Lung (tissue), 12 donors: ENCODE data around the gene AQP6. TPM values are rescaled to one million over a fixed set of nuclear protein-coding genes. Genes with fewer than 3 reads are reported as not detected.

ENCODE experiments used
- ATAC-seq: fragments of 200-7000 bp; cut with Tn5 transposase; one replicate; pipeline ENCODE4 v1.9.1; 2020; ENCODE audit warnings: moderate number of reproducible peaks; ENCODE audit not compliant: insufficient read depth, low FRiP score
- DNase-seq, 3 donors: peaks; one replicate each; pipeline ENCODE4 v3.0.0-alpha.2; 2013 to 2017
- H3K27ac ChIP-seq, 2 donors: one replicate each; pipeline ENCODE4 v1.5.1; 2013; ENCODE audit warnings: mild to moderate bottlenecking in 2 of 2, moderate library complexity in 2 of 2, control low read depth in 1 of 2, inconsistent platforms in 1 of 2, low read depth in 1 of 2, low read length in 1 of 2
- H3K27me3 ChIP-seq, 3 donors: one replicate each; pipeline ENCODE4 v1.5.1; 2013; ENCODE audit warnings: low read length in 2 of 3; ENCODE audit not compliant: control insufficient read depth in 3 of 3, insufficient read depth in 3 of 3
- H3K36me3 ChIP-seq, 4 donors: one replicate each; pipeline ENCODE4 v1.5.1; 2013; ENCODE audit warnings: low read length in 4 of 4, mild to moderate bottlenecking in 1 of 4, moderate library complexity in 1 of 4; ENCODE audit not compliant: control insufficient read depth in 4 of 4, insufficient read depth in 4 of 4
- H3K4me1 ChIP-seq, 5 donors: one replicate each; pipeline ENCODE4 v1.5.1; 2013; ENCODE audit warnings: low read length in 5 of 5, mild to moderate bottlenecking in 2 of 5, moderate library complexity in 1 of 5; ENCODE audit not compliant: control insufficient read depth in 5 of 5, insufficient read depth in 5 of 5
- H3K4me3 ChIP-seq: one replicate; pipeline ENCODE4 v1.5.1; 2013; ENCODE audit warnings: mild to moderate bottlenecking, control low read depth, moderate library complexity
- H3K9ac ChIP-seq, 2 donors: one replicate each; pipeline ENCODE4 v1.5.1; 2013; ENCODE audit warnings: low read length in 2 of 2, control low read depth in 1 of 2; ENCODE audit not compliant: insufficient read depth in 1 of 2
- H3K9me3 ChIP-seq, 4 donors: one replicate each; pipeline ENCODE4 v1.5.1; 2013; ENCODE audit warnings: low read length in 3 of 4, mild to moderate bottlenecking in 1 of 4, moderate library complexity in 1 of 4; ENCODE audit not compliant: control insufficient read depth in 4 of 4, insufficient read depth in 3 of 4
- CTCF ChIP-seq: IDR thresholded peaks from 2 replicates; pipeline ENCODE4 v1.5.1; 2012; ENCODE audit warnings: mild to moderate bottlenecking; ENCODE audit errors: control extremely low read depth, extremely low read depth
- WGBS, 2 donors: extraction: QIAGEN DNeasy Blood & Tissue Kit; methylation state at CpG; one replicate each; pipeline ENCODE4 v1.1.7; 2013; 5-methylcytosine and 5-hydroxymethylcytosine counted together
- polyA plus RNA-seq, 2 donors: library from polyadenylated mRNA; stranded (reverse); fragments of 200-250 nt; gene quantifications; one replicate each; pipeline ENCODE4 v1.2.1, GENCODE V29; 2013
- total RNA-seq, 2 donors: library from RNA; depleted of rRNA in 1 of 2; stranded (reverse); fragments of >200 nt in 1 of 2; gene quantifications; one replicate each; pipeline ENCODE4 v1.2.1, GENCODE V29; 2014 to 2021
- donor health status: control.
- donor health status: control.
- donor health status: Bipolar disorder and iron deficiency.
- donor health status: healthy.
- donor health status: DM: yes; HTN: yes; CAD: no.

AQP6 gene
- total and polyA plus RNA-seq, 4 donors, result 0.03 to 0.40 (median 0.19) TPM

GRCh38 chr12:49965836-49966235, 6.9 kb upstream of the AQP6 start:
- Histone ChIP-seq H3K9me3 (no peaks in the 10 kb centered on the region), H3K36me3 (no peaks in the 10 kb centered on the region), H3K27ac (no peak overlapping the region), H3K4me3 (no peak overlapping the region), H3K4me1 (peaks cover 0 to 18% (median 3%) of the 10 kb centered on the region in 5 donors), H3K9ac (no peak overlapping the region), H3K27me3 (peaks cover 0 to 25% (median 7%) of the 10 kb centered on the region in 3 donors)
- WGBS, 2 donors, result 60% methylated on average over 6 of the region's 6 CpGs
- no peak for TF ChIP-seq CTCF
- ATAC-seq (no peak), DNase-seq (peak; percentile 19 to 53 (median 46))

GRCh38 chr12:49966511-49967041, 6.2 kb upstream of the AQP6 start:
- ATAC-seq, result no peak
- WGBS, 2 donors, result 28 to 30% methylated on average over 16 of the region's 16 CpGs
- peaks cover 0 to 27% (median 3%) of the 10 kb centered on the region in 3 donors for H3K27me3 ChIP-seq

GRCh38 chr12:49967042-49967776, 5.5 kb upstream of the AQP6 start:
- Histone ChIP-seq H3K27me3 (peaks cover 0 to 26% (median 3%) of the 10 kb centered on the region in 3 donors), H3K4me3 (no peak overlapping the region), H3K27ac (no peak overlapping the region), H3K9ac (no peak overlapping the region), H3K9me3 (no peaks in the 10 kb centered on the region), H3K4me1 (peaks cover 0 to 12% (median 0%) of the 10 kb centered on the region in 5 donors), H3K36me3 (no peaks in the 10 kb centered on the region)
- WGBS, 2 donors, result 2 to 3% methylated on average over 40 of the region's 40 CpGs
- DNase-seq (peak; percentile 88 to 92 (median 91)), ATAC-seq (peak; percentile 89)
- peak; percentile 94 for TF ChIP-seq CTCF

More at GRCh38 chr12:49966511-49967041, 6.2 kb upstream of the AQP6 start:
- Histone ChIP-seq H3K36me3 (no peaks in the 10 kb centered on the region), H3K27ac (no peak overlapping the region), H3K9me3 (no peaks in the 10 kb centered on the region), H3K4me3 (no peak overlapping the region), H3K4me1 (peaks cover 0 to 12% (median 3%) of the 10 kb centered on the region in 5 donors), H3K9ac (no peak overlapping the region)
- DNase-seq, result no peak
- TF ChIP-seq CTCF, result no peak
